Upper lobe of left lung (tissue), 4 donors: ENCODE results near the gene DYNLT2.

Experiments
- CTCF ChIP-seq, 6 experiments: fragments of 450-650 bp in 4 of 6; fragments of 200-600 bp in 2 of 6; sonication (generic) in 2 of 6; IDR thresholded peaks; one replicate each; pipeline ENCODE4 v1.5.1; 2016 to 2019; ENCODE audit warnings: antibody characterized with exemption in 6 of 6
- POLR2A ChIP-seq, 4 donors: fragments of 450-650 bp; IDR thresholded peaks; one replicate each; pipeline ENCODE4 v1.5.1; 2016 to 2017; ENCODE audit warnings: antibody characterized with exemption in 4 of 4, mild to moderate bottlenecking in 2 of 4

DNA sequence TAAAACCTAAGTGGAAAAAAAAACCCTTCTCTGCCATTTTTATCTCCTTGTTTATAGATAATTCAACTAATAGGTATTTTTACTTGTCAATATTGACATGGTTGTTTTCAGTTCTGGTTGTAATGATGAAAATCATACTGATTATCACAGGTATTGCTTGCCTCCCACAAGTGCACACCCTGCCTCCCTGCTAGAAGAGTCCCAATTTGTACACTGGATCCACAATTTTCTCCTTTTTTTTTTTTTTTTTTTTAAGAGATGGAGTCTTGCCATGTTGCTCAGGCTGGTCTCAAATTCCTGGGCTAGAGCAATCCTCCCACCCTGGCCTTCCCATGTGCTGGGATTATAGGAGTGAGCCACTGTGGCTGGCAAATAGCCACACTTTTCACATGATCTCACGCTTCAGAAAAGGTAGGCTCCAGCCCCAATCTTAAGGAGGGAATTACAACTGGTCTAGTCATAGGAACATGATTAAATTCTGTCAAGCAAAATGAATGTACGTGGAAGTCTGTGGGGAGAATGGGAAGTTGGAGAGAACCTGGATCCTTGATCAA is 12.3 kb downstream of the DYNLT2 start:
- TF ChIP-seq CTCF (IDR thresholded peaks at IDR 0.05) = no peak
- no peak for TF ChIP-seq POLR2A (IDR thresholded peaks at IDR 0.05)
